ENCODE data around the gene C1orf159. TPM values are rescaled to one million over a fixed set of nuclear protein-coding genes. Genes with fewer than 3 reads are reported as not detected.
A peak's percentile ranks its signal among the peaks of the same experiment; 100 is the strongest.

C1orf159 gene
- total and polyA plus RNA-seq, 9 of the 15 experiments (the other 6 are each of a cell fraction or from before 2014, with no cell fraction given): 0.28 to 54.9 (median 10.6) TPM

DNA sequence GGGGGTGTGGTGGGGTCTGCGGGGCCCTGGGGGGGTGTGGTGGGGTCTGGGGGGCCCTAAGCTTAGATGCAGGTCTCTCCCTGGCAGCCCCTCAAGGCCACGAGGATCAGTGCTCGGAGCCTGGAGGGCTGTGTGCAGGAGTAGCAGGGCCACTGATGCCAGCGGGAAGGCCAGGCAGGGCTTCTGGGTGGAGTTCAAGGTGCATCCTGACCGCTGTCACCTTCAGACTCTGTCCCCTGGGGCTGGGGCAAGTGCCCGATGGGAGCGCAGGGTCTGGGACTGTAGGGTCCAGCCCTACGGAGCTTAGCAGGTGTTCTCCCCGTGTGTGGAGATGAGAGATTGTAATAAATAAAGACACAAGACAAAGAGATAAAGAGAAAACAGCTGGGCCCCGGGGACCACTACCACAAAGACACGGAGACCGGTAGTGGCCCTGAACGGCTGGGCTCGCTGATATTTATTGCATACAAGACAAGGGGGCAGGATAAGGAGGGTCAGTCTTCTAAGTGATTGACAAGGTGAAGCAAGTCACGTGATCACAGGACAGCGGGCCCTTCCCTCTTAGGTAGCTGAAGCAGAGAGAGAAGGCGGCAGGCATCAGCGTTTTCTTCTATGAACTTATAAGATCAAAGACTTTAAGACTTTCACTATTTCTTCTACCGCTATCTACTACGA is 50.5 kb downstream of the C1orf159 start (continued):
- TF ChIP-seq, protein P1, sequence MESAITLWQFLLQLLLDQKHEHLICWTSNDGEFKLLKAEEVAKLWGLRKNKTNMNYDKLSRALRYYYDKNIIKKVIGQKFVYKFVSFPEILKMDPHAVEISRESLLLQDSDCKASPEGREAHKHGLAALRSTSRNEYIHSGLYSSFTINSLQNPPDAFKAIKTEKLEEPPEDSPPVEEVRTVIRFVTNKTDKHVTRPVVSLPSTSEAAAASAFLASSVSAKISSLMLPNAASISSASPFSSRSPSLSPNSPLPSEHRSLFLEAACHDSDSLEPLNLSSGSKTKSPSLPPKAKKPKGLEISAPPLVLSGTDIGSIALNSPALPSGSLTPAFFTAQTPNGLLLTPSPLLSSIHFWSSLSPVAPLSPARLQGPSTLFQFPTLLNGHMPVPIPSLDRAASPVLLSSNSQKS (CRISPR knock-in tag; IDR thresholded peaks at IDR 0.05): no peak
- TF ChIP-seq, protein P2, sequence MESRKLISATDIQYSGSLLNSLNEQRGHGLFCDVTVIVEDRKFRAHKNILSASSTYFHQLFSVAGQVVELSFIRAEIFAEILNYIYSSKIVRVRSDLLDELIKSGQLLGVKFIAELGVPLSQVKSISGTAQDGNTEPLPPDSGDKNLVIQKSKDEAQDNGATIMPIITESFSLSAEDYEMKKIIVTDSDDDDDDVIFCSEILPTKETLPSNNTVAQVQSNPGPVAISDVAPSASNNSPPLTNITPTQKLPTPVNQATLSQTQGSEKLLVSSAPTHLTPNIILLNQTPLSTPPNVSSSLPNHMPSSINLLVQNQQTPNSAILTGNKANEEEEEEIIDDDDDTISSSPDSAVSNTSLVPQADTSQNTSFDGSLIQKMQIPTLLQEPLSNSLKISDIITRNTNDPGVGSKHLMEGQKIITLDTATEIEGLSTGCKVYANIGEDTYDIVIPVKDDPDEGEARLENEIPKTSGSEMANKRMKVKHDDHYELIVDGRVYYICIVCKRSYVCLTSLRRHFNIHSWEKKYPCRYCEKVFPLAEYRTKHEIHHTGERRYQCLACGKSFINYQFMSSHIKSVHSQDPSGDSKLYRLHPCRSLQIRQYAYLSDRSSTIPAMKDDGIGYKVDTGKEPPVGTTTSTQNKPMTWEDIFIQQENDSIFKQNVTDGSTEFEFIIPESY (CRISPR knock-in tag; IDR thresholded peaks at IDR 0.05): peak; percentile 12; the same call in 1 of the 2 replicates
- TF ChIP-seq, protein P3, sequence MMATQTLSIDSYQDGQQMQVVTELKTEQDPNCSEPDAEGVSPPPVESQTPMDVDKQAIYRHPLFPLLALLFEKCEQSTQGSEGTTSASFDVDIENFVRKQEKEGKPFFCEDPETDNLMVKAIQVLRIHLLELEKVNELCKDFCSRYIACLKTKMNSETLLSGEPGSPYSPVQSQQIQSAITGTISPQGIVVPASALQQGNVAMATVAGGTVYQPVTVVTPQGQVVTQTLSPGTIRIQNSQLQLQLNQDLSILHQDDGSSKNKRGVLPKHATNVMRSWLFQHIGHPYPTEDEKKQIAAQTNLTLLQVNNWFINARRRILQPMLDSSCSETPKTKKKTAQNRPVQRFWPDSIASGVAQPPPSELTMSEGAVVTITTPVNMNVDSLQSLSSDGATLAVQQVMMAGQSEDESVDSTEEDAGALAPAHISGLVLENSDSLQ (IDR thresholded peaks at IDR 0.05): peak; percentile 94
